Astrocyte of the cerebellum (primary cell): Measurements from ENCODE around the gene UFSP1.

Source experiments
- DNase-seq: peaks from one replicate; pipeline ENCODE4 v3.0.0-alpha.2; 2011; ENCODE audit warnings: low read depth
- H3K4me3 ChIP-seq: 2 replicates; pipeline ENCODE4 v1.5.1; 2011; ENCODE audit warnings: mild to moderate bottlenecking, low read depth, low read length, moderate library complexity
- in situ Hi-C: cut with HindIII; loops from 2 replicates; pipeline ENCODE4 v1.10.0; 2017; ENCODE audit warnings: low sequenced_read_pairs
- TF ChIP-seq, protein P1 (sequence below): IDR thresholded peaks from 2 replicates; pipeline ENCODE4 v1.5.1; 2012; ENCODE audit warnings: low read length, low read depth, moderate library complexity, mild to moderate bottlenecking; ENCODE audit errors: missing control alignments

Gene UFSP1

DNA sequence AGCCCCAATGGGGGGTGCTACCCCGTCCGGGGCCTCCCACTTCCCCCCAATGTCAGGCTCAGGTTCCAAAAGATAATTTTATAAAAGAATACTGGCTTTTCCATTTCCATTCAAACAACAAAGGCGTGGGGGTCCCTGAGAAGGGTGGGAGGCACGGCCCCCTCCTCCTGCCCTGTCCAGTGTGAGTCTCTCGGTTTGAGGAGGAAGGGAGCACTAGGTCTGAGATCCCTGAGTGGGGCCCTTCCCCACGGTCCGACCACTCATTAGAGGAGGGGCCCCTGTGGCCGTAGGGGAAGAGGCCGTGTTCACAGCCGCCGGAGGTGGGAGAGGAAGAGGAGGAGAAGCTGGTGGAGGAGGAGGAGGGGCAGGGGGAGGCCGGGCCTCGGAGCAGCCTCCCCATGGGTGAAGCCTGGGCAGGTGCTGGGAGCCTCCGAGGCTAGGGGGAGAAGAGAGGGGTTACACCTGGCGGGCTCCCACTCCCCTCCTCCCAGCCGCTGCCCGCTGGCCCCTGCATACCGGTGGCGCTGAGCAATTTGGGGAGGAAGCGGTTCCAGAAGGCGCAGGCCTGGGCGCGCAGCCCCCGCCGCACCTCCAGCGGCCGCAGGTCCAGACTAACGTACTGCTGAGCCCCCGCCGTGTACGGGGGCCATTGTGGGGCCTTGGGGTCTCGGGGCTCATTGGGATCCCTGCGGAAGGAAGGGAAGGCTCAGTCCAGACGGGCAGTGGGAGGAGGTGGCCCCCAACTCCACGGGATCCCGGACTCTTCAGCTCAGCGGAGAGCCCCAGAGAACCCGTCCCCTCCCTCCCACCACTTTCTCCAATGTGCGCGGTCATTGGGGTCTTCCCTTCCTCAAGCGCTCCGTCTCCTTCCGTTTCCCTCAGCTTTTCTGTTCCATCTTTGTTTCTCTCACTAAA is 1.4 kb upstream of the UFSP1 start:
- TF ChIP-seq, protein P1, sequence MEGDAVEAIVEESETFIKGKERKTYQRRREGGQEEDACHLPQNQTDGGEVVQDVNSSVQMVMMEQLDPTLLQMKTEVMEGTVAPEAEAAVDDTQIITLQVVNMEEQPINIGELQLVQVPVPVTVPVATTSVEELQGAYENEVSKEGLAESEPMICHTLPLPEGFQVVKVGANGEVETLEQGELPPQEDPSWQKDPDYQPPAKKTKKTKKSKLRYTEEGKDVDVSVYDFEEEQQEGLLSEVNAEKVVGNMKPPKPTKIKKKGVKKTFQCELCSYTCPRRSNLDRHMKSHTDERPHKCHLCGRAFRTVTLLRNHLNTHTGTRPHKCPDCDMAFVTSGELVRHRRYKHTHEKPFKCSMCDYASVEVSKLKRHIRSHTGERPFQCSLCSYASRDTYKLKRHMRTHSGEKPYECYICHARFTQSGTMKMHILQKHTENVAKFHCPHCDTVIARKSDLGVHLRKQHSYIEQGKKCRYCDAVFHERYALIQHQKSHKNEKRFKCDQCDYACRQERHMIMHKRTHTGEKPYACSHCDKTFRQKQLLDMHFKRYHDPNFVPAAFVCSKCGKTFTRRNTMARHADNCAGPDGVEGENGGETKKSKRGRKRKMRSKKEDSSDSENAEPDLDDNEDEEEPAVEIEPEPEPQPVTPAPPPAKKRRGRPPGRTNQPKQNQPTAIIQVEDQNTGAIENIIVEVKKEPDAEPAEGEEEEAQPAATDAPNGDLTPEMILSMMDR, result no peak
- in situ Hi-C loops, result no loop called here
- DNase-seq, result no peak
- H3K4me3 ChIP-seq, result peak overlapping the region; percentile 56

GRCh38 chr7:100888291-100888987 is 1.1 kb downstream of the UFSP1 start:
- no peak for DNase-seq
- peak overlapping the region; percentile 56 for H3K4me3 ChIP-seq
- in situ Hi-C loops, result loop anchor here (10.0 kb wide), 3 partner anchors 56 to 196 kb away; partner anchors contain the start of genes MUC3A and TRIM56
- TF ChIP-seq, protein P1, result no peak

GRCh38 chr7:100887516-100888290 is 1.8 kb downstream of the UFSP1 start:
- in situ Hi-C loops, result loop anchor here (10.0 kb wide), 3 partner anchors 57 to 197 kb away; partner anchors contain the start of genes MUC3A and TRIM56
- no peak for DNase-seq
- H3K4me3 ChIP-seq, result no peak overlapping the region
- TF ChIP-seq, protein P1, result no peak

DNA sequence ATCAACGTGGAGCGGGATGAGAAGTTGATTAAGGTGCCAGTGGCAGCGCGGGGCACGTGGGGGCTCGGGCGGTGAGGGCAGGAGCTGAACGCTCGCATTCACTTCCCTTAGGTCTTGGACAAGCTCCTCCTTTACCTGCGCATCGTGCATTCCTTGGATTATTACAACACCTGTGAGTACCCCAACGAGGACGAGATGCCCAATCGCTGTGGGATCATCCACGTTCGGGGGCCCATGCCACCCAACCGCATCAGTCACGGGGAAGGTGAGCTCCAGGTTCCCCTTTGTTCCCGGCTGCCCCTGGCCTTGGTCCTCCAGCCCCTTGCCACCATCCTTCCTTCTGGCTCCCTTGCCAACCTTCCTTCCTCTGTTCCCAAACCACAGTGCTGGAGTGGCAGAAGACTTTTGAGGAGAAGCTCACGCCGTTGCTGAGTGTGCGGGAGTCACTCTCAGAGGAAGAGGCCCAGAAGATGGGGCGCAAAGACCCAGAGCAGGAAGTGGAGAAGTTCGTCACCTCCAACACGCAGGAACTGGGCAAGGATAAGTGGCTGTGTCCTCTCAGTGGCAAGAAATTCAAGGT is 2.5 kb downstream of the UFSP1 start:
- in situ Hi-C loops, result loop anchor here (10.0 kb wide), 3 partner anchors 58 to 198 kb away; partner anchors contain the start of genes MUC3A and TRIM56

DNA sequence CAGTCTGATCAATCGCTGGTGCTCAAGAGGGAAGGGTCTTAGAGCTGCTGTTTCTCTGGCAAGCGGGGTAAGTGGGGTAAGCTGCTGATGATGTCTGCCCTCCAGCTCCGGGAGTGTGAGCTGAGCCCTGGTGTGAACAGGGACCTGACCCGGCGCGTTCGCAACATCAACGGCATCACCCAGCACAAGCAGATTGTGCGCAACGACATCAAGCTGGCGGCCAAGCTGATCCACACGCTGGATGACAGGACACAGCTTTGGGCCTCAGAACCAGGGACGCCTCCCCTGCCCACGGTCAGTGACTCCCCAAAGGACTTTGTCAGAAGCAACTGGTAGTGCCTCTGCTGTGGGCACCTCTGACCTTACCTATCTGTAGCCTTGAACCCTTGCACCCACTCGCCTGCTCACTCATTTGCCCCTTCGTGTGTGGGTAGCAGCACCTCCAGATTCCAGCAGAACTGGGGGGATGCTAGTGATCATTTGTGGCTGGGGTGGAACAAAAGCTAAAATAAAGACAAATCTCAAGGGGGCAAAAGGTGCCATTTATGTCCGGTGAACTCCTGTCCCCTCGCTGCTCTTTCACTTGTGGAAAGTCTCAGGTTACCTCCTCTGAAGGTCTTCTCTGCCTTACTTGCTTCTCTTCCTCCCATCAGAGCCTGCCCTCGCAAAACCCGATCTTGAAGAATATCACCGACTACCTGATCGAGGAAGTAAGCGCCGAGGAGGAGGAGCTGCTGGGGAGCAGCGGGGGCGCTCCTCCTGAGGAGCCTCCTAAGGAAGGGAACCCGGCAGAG is 3.2 kb downstream of the UFSP1 start:
- H3K4me3 ChIP-seq, result no peak overlapping the region
- TF ChIP-seq, protein P1, result no peak
- in situ Hi-C loops, result loop anchor here (10.0 kb wide), 3 partner anchors 58 to 198 kb away; partner anchors contain the start of genes MUC3A and TRIM56
- DNase-seq, result no peak

More for the DNA sequence above, 2.5 kb downstream of the UFSP1 start:
- TF ChIP-seq, protein P1, result no peak
- DNase-seq, result no peak
- H3K4me3 ChIP-seq, result no peak overlapping the region
